Activated CD8-positive, alpha-beta memory T cell treated with anti-CD3 and anti-CD28 coated beads, Interleukin-2, amount 50 U/mL, for 4 hours (primary cell): ENCODE results near the gene TCF7L1.

Experiments used
- DNase-seq: peaks from one replicate; pipeline ENCODE4 v3.0.0-alpha.2; 2020

Gene TCF7L1

DNA sequence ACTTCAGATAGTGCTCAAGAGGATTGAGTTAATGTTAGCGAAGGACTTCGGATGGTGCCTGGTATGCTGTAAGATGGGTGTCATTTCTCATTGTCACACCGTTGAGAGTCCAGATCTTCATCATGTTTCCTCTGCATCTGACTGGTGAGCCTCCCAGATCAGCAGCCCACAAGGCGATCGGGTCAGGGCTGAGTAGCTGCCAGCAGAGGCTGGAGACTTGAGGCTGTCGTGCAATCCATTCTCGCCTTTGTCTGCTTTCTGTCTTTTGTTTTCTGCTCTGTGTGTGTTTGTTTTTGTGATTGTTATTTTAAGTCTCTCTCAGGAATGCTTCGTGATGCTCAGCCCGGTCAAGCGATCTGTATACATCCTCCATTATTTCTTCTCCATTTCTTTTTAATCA lies 98.8 kb downstream of the TCF7L1 start:
- DNase-seq = no peak

- no peak for DNase-seq
These were observed 101.7 kb downstream of the TCF7L1 start for GRCh38 chr2:85234868-85235267.

DNA sequence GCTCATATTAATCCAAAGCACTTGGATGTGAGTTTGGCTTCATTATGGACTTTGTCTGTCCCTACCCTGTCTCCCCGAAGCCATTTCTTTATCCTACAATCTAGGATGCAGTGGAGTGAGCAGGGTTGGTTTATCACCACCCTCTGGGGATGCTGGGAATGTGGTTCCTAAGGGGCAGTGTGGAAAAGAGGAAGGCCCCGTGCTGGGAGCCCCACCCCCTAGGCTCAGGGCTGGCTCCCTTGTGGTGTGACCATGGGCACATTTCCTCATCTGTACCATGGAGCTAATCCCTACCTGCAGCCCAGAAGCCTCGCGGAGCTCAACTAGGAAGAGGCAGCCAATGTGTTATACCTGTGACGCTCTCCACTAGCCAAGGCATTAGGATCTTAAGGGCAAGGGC lies 102.1 kb downstream of the TCF7L1 start:
- no peak for DNase-seq

DNA sequence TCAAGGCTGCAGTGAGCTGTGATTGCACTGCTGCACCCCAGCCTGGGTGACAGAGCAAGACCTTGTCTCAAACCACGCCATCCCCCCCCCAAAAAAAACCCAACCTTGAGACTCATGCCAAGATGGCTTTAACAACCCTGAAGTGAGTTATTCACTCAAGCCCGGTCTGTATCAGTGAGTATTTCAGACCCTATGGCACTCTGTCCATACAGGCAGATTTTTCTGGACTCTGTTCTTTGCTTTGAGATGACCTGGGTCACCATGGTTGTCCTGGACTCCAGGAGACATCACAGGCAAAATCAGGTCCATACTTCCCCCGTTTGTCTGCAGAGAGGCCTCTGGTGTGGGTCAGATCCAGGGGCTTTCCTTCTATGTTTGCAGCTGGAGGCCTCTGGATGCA lies 102.9 kb downstream of the TCF7L1 start:
- no peak for DNase-seq

DNA sequence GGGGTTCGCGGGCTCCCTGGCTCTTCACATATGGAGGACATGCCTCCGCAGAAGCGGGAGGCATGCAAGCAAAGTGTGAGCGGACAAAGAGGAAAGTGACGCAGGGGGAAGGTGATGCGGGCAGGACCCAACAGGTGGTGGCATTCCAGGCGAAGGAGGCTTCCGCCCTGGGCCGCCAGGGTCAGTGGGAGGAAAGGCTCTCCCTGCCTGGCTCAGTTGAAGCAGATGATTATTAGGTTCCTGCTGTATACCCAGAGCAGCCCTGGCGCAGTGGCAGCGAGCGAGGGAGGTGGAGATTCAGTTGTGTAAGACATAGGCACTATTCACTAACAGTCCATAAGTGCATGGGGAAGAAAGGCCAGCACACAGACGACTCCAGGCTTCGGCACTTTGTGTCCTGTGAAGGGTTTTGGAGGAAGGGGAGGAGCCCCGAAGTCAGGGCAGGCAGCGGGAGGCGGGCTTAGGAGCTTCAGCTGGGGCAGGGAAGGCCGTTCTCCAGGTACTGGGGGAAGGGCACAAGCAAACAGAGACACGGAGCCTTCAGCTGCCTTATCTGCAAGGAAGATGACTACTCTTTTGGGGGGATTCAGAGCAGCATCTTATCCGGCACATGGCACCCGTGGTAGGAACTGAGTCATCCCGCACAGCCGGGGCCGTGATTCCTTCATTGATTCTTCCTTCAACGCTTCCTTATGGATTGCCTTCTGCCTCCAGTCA lies 104.8 kb downstream of the TCF7L1 start:
- DNase-seq = no peak

DNA sequence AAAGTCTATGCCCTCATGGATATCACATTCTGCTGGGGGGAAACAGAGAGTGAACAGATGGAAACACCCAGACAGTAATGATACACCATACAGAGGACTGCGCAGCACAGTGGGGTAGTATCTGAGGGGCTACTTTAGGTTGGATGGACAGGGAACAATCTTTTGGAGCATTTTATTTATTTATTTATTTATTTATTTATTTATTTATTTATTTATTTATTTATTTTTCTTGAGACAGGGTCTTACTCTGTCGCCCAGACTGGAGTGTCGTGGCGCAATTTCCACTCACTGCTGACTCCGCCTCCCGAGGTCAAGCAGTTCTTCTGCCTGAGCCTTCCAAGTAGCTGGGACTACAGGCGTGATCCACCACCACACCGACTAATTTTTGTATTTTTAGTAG lies 105.4 kb downstream of the TCF7L1 start:
- no peak for DNase-seq

GRCh38 chr2:85239102-85239501 lies 105.9 kb downstream of the TCF7L1 start:
- no peak for DNase-seq

GRCh38 chr2:85240055-85240454 lies 106.9 kb downstream of the TCF7L1 start:
- DNase-seq = no peak

- no peak for DNase-seq
These were observed 109.1 kb downstream of the TCF7L1 start for GRCh38 chr2:85242321-85242720.

GRCh38 chr2:85243101-85244072 lies 110.2 kb downstream of the TCF7L1 start:
- no peak for DNase-seq

DNA sequence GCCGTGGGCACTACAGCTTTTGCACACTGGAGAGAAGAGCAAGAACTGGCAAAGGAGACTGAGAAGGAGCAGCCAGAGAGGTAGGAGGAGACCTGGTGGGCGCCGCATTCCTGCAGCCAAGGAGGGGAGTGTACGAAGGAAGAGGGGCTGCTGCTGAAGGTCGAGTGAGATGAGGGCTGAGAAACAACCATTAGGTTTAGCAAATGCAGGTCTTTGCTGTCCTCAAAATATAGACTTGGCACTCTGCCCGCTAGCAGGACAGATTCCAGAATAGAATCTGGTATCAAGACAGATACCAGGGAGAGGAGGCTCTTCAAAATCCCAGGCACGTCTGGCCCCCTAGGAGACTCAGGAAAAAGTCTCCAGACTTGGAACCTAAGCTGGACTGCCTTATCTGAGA lies 111.6 kb downstream of the TCF7L1 start:
- no peak for DNase-seq

DNA sequence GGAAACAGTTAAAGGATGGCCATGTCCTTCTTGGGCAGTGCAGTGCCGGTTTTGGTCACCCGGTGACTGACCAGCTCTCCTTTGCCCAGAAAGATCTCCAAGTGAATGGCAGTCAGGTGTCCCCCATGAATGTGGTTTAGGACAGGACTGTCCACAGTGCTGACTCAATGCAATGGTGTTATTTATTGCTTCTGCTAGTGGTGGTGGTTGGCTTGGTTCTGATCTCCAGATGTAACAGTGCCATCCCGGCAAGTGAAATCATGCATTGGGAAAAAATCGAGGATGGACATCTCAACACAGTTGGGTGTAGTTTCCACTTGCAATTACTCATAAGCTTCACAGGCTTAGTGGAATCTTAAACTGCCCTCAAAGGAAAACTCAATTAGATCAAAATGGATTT lies 112.7 kb downstream of the TCF7L1 start:
- DNase-seq = no peak

DNA sequence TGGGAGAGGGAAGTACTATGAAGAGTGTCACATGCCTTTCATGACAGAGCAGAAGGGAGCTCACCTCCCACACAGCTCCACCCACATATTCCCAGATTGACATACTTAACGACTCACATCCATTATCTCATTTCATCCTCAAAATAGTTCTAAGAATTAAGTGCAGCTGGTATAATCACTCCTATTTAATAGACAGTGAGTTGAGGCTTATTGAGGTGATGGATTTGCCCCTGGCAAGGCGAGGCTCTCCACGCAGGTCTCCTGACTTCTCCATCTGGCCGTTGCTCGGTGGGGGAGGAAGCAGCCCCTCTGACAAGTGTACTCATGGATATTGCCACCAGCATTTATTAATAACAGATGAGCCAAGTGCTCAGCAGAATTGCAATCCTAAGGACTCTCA lies 113.2 kb downstream of the TCF7L1 start:
- DNase-seq = no peak

DNA sequence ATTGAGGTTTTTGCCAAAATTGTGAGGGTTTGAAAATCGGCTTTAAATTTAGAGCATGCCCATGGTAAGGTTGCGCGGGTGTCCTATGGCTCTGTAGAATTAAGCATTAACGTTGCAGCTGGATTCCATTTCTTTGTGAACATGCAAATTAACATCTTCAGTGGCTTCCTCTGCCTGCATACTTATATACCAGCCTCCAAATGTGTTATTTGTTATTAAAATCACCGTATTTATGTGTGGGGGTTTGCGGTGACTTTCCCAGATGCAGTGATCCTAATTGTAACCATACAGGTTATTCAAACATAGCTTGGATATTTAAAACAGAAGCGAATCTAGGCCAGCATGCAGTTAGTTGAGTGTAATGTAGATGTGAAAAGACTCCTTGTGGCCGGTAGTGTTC lies 114.4 kb downstream of the TCF7L1 start:
- DNase-seq = no peak

DNA sequence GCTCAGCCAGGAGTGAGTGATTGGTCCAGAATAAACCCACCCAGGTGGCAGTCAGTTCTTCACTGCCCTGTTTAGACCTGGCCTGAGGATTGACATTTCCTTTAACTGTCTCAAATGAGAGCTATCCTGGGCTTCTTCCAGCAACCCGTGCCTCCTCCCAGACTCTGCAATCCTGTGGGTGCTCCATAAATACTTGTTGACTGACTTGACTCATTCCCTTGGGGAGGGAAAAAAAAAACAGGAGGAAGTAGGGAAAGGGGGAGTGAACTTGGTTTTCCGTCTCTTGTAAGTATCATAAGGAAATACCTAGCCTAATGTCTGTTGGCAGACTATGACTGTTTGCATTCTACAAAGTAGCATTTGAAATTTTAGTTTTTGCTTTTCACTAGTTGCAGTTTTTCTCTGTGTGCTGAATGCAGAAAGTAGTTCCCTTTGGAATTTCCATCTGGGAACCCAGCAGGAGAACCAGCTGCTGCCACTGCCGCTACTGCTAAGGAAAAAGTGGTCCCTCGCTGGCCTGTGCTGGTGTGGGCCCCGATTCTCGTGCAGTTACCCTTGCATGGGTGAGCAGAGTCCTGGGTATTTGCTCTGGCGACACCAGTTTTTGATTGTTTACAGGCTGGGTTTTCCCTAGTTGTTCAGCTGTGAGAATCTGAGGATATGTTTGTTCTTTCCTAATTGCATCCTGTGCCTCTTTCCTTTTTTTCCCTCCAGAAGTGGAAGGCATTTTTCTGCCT lies 115.7 kb downstream of the TCF7L1 start:
- DNase-seq = no peak

GRCh38 chr2:85250045-85250444 lies 116.9 kb downstream of the TCF7L1 start:
- no peak for DNase-seq

DNA sequence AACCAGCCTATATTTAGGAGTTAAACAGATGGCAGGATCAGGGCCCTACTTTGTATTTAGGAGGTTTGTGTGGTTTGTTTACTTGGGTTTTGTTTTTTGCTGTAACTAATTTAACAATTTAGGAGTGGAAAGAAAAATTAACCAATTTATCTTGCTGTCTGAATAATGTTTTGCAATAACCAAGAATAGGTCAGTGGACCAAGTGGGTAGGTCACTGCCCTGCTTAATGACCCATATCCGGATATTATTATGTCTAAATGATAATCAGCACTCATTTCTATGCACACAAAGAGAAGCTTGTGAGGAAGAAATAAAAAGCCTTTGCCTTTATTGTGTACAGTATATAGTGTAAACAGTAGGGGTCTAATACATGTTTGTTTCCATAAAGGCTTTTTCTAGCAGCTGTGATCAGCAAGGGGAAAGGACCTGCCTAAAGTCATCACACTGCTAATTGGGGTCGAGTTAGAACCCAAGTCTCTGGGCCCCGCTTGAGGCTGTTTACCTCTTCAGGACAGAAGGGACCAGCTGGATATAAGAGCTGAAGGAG lies 118.0 kb downstream of the TCF7L1 start:
- DNase-seq = no peak

DNA sequence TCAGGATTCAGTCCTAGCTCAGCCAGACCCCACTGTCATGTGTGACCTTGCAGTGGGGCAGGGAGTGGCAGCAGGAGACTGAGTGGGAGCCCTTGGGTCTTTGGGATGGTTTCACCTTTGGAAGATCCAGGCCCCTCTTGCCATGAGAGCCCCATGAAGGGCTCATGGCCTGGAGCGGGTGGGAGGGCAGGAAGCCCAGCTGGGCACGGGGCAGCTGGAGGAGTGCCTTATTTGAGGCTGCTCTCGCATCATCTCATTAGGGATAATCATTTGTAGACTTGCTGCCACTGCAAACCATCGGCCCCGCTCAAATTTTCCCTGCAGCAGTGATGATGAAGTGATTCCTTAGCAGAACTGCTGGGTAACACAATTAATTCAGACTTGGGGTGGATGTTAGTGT lies 120.7 kb downstream of the TCF7L1 start:
- DNase-seq = no peak

- no peak for DNase-seq
These were observed 121.5 kb downstream of the TCF7L1 start for GRCh38 chr2:85254540-85255300.

GRCh38 chr2:85255456-85255812 lies 122.2 kb downstream of the TCF7L1 start:
- no peak for DNase-seq

- no peak for DNase-seq
These were observed 122.8 kb downstream of the TCF7L1 start for GRCh38 chr2:85255813-85256594.
